ENCODE results near the gene CLK1. TPM values are rescaled to one million over a fixed set of nuclear protein-coding genes. Genes with fewer than 3 reads are reported as not detected.

Gene CLK1
- total RNA-seq, 2 donors from 2014 or later: 54.9 to 62.8 TPM

DNA sequence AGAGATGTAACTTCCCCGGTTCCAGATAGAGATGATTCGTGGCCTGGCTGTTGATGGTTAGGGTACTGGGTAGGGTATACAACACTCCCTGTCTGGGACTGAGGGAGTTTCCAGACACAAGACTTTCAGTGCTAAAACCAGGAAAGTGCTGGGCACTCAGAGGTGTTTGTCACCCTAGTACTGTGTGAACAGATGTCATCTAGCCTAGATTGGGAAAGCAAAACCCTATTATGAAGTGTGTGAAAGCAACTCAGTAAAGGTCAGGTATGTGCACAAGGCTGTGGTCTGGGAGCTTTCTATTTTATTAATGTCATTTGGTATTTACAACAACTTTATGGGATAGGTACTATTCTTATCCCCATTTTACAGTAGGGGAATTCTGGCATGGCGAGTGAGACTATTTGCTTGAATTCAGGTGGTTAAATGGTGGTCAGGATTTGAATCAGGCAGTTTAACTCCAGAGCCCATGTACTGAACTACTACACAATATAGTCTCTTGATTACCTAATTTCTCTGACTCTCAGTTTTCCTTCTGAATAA is 50.1 kb downstream of the CLK1 start:
- Mint-ChIP-seq H3K36me3 (ENCODE audit: low read depth) (peaks cover 58% of the 10 kb centered on the region), H3K4me3 (no peak overlapping the region), H3K27me3 (ENCODE audit: insufficient read depth) (no peaks in the 10 kb centered on the region), H3K9me3 (no peaks in the 10 kb centered on the region), H3K27ac (peak overlapping the region; percentile 59), H3K4me1 (peaks cover 36% of the 10 kb centered on the region)
- TF ChIP-seq, protein P1, sequence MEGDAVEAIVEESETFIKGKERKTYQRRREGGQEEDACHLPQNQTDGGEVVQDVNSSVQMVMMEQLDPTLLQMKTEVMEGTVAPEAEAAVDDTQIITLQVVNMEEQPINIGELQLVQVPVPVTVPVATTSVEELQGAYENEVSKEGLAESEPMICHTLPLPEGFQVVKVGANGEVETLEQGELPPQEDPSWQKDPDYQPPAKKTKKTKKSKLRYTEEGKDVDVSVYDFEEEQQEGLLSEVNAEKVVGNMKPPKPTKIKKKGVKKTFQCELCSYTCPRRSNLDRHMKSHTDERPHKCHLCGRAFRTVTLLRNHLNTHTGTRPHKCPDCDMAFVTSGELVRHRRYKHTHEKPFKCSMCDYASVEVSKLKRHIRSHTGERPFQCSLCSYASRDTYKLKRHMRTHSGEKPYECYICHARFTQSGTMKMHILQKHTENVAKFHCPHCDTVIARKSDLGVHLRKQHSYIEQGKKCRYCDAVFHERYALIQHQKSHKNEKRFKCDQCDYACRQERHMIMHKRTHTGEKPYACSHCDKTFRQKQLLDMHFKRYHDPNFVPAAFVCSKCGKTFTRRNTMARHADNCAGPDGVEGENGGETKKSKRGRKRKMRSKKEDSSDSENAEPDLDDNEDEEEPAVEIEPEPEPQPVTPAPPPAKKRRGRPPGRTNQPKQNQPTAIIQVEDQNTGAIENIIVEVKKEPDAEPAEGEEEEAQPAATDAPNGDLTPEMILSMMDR (conservative IDR thresholded peaks at IDR 0.05): no peak
- WGBS, 2 experiments (ENCODE audit: insufficient coverage in 1 of 2, insufficient read length in 1 of 2): 85% methylated on average over 3 of the region's 3 CpGs; no CpG with 5 or more reads in 1 of the 2 experiments
- no peak overlapping the region for H3K9ac ChIP-seq (ENCODE audit: extremely low read depth, low read length, poor library complexity, severe bottlenecking)
- no peak for DNase-seq
- H3K9me3 ChIP-seq (ENCODE audit: control insufficient read depth, low read length): no peaks in the 10 kb centered on the region
- peaks cover 14% of the 10 kb centered on the region for H3K4me1 ChIP-seq (ENCODE audit: control insufficient read depth, insufficient read depth, low read length)
- H3K27me3 ChIP-seq (ENCODE audit: control insufficient read depth, insufficient read depth, low read length, poor library complexity, severe bottlenecking): no peaks in the 10 kb centered on the region
- peak overlapping the region; percentile 91 for H3K4me3 ChIP-seq (ENCODE audit: low read length)
- H3K27ac ChIP-seq (ENCODE audit: low read depth, low read length): no peak overlapping the region
- H3K36me3 ChIP-seq (ENCODE audit: control insufficient read depth, insufficient read depth, low read length): peaks cover 67% of the 10 kb centered on the region

DNA sequence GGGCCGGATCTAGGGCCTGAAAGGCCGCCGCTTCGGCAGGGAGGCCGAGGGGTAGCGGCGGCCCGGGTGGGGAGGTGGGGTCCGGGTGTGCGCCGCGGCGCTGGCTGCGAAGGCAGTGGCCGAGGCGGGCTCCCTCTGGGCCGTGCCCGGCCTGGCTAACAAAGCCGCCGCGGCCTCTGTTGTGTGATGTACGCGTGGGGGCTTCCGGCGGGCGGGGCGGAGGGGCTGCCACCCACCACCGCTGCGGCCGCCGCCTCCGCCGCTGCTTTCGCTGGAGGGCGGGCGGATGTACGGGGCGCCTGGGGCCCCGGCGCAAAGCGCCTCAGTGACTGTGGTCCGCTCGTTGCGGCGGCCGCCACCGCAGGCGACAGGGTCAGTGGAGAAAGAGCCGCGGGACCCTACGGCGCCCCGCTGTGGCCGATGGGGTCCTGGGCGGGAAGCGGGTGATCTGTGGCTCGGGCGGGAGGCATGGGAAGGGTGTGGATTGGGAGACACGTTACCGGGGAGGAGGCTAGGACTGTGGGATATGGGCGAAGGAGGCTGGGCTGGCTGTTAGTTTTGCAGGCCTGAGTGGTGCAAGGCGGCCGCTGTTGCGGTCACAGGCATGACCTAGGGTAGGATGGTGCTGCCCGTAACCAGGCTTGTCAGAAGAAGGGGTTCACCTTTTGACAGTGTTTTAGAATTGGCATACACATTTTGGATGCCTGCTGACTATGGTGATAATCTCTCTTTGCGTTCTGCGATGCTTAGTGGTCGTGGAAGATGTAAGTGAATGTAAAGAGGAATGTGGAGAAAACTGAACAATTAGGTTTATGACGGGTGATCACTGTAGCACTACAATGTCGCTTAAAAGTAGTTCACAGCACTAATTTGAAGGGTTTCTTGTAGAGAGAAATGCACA is 52.1 kb downstream of the CLK1 start:
- peak; percentile 84 for DNase-seq
- TF ChIP-seq, protein P1 (conservative IDR thresholded peaks at IDR 0.05): peak; percentile 36

DNA sequence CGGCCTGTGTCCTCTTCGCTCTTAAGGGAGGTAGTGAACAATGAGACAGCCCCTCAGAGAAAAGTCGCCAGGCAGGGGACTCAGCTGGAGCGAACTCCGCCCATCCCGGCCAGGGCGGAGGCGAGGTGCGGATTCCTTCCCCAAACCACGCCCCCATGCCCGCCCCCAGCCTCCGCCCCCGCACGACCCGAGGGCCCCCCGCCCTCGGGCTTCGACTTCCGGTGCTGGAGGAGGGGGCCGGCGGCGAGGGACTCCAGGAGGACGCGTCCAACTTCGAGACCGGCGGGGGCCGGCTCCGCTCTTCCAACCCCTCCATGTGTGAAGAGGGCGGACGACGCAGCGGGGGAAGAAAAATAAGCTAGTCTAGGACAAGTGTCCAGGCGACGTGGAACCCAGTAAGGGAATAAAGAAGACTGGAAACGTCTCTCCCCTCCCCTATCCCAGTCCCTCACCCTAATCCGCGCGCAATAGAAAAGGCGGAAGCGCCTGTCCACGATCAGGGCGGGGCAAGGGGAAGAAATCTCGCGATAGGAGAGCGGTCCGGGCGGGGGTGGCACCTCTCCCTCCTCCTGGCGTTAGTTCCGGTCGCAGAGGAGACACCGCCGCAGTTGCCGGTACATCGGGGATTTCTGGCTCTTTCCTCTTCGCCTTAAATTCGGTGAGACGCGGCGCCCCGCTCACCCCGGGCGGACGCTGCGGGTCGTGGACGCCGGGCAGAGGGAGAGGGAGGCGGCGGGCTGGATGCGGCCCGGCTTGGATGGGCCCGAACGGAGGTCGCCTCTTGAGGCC is 52.9 kb downstream of the CLK1 start, which contains the start of gene BZW1:
Gene BZW1 (plus strand): TSS at position 578 of the 789 bp plus-strand sequence. CDS start 1,308 bp downstream, outside the sequence.
- Mint-ChIP-seq H3K27ac (peak within 1 kb of the TSS; percentile 98), H3K9me3 (no peaks in the 10 kb centered on the region), H3K4me3 (peak within 1 kb of the TSS; percentile 92), H3K27me3 (ENCODE audit: insufficient read depth) (no peaks in the 10 kb centered on the region), H3K4me1 (peaks cover 28% of the 10 kb centered on the region), H3K36me3 (ENCODE audit: low read depth) (peaks cover 32% of the 10 kb centered on the region)
- peak within 1 kb of the TSS; percentile 91 for H3K4me3 ChIP-seq (ENCODE audit: low read length)
- 0% methylated on average over 7 to 75 of the region's 75 CpGs for WGBS, 2 experiments (ENCODE audit: insufficient coverage in 1 of 2, insufficient read length in 1 of 2)
- H3K4me1 ChIP-seq (ENCODE audit: control insufficient read depth, insufficient read depth, low read length): peaks cover 10% of the 10 kb centered on the region
- no peaks in the 10 kb centered on the region for H3K9me3 ChIP-seq (ENCODE audit: control insufficient read depth, low read length)
- peak within 1 kb of the TSS; percentile 93 for H3K9ac ChIP-seq (ENCODE audit: extremely low read depth, low read length, poor library complexity, severe bottlenecking)
- no peaks in the 10 kb centered on the region for H3K27me3 ChIP-seq (ENCODE audit: control insufficient read depth, insufficient read depth, low read length, poor library complexity, severe bottlenecking)
- peak; percentile 98 for DNase-seq
- H3K27ac ChIP-seq (ENCODE audit: low read depth, low read length): peak within 1 kb of the TSS; percentile 99
- peaks cover 38% of the 10 kb centered on the region for H3K36me3 ChIP-seq (ENCODE audit: control insufficient read depth, insufficient read depth, low read length)
- TF ChIP-seq, protein P1 (conservative IDR thresholded peaks at IDR 0.05): no peak

More for the DNA sequence above, 52.1 kb downstream of the CLK1 start:
- Mint-ChIP-seq H3K36me3 (ENCODE audit: low read depth) (peaks cover 40% of the 10 kb centered on the region), H3K9me3 (no peaks in the 10 kb centered on the region), H3K4me3 (peak overlapping the region; percentile 92), H3K27me3 (ENCODE audit: insufficient read depth) (no peaks in the 10 kb centered on the region), H3K4me1 (peaks cover 28% of the 10 kb centered on the region), H3K27ac (peak overlapping the region; percentile 97)
- H3K9me3 ChIP-seq (ENCODE audit: control insufficient read depth, low read length): no peaks in the 10 kb centered on the region
- peaks cover 47% of the 10 kb centered on the region for H3K36me3 ChIP-seq (ENCODE audit: control insufficient read depth, insufficient read depth, low read length)
- H3K4me3 ChIP-seq (ENCODE audit: low read length): peak overlapping the region; percentile 91
- peak overlapping the region; percentile 93 for H3K9ac ChIP-seq (ENCODE audit: extremely low read depth, low read length, poor library complexity, severe bottlenecking)
- 1 to 11% methylated on average over 8 to 70 of the region's 70 CpGs for WGBS, 2 experiments (ENCODE audit: insufficient coverage in 1 of 2, insufficient read length in 1 of 2)
- no peaks in the 10 kb centered on the region for H3K27me3 ChIP-seq (ENCODE audit: control insufficient read depth, insufficient read depth, low read length, poor library complexity, severe bottlenecking)
- peak overlapping the region; percentile 99 for H3K27ac ChIP-seq (ENCODE audit: low read depth, low read length)
- H3K4me1 ChIP-seq (ENCODE audit: control insufficient read depth, insufficient read depth, low read length): peaks cover 10% of the 10 kb centered on the region

Data from endodermal cell (in vitro differentiated cells).